GM18499 (cell line): ENCODE results near the gene SPATA13.

Experiments
- ATAC-seq: cut with Tn5 transposase; IDR thresholded peaks from one replicate; pipeline ENCODE4 v1.9.1; 2021; ENCODE audit warnings: moderate number of reproducible peaks; ENCODE audit not compliant: insufficient read depth, unreplicated experiment

SPATA13 gene

DNA sequence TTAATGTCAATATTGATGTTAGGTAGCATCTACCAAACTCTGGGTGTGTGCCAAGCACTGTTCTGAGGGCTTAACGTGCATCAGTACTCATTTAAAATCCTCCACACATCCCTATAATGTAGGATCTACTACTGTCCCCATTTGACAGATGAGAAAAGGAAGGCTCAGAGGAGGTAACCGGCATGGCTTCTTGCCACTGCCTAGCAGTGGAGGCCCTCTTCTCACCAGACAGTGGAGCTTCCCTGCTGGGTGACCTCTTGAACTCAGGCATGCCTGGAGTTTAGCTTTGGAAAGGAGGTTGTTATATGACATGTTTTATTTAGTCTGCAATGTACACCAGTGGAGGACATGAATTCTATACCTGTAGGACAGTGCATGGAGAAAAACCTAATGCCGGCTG is 2.1 kb downstream of the SPATA13 start:
- ATAC-seq, result no peak

DNA sequence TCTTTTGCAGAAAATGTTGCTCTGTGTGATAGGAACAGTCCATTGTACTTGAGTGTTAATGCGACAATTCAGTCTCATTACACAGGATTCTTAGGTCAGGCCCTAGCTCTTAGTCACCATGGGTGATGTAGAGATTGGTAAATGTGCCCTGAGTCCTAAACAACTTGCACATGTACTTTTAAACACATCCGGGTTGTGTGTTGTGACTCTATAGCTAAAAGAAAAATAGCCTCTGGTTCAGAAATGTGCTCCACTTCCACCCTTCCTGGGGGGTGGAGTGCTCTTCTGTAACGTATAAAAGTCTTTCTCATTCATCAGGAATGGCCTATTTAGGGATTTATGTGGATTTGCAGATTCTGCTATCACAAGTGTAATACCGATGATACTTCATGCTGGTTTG is 5.2 kb downstream of the SPATA13 start:
- ATAC-seq, result no peak

DNA sequence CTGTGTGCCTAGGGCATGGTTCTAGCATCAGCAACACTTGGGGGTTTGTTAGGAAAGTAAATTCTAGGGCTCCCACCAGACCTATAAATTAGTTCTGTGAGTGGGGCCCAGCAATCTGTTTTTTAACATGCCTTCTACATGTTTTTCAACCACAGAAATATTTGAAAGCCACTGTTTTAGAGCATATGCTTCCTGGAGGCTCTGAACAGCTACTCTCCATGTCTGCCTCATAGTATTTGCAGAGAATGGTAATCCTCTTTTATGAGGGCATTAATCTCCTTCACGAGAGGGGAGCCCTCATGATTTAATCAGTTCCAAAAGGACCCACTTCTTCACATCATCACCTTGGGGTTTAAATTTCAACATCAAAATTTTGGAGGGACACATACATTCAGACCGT is 6.0 kb downstream of the SPATA13 start:
- ATAC-seq, result no peak

DNA sequence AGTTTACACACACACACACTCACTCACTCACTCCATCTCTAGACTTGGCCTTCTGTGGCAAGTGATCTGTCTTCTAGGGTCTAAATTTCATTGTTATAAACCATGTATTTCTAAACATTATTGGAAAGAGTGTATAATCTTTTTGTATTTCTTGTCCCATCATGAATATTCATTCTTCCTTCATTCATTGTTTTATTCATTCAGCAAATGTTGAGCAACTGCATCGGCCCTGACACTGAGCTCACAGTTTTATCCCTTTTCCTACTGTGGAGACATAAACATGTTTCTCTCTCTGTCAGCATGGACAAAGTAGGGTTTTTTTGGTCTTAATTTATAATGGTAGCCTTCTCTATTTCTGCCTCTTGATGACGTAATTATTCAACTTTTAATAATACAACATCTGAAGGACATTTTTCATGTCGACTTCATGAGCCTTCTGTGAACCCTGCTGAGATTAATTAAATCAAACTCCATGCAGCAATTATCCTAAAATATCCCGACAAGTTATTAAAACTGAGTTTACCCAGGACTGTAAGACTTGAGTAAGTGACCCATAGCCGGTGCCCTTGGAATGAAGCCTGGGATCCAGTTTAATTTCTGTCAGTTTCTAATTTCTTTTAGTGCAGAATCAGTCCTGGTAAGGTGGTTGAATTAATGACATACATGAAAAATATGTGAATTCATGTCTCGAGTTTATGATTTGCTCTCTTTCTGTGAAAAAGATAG is 7.3 kb downstream of the SPATA13 start:
- ATAC-seq, result no peak

DNA sequence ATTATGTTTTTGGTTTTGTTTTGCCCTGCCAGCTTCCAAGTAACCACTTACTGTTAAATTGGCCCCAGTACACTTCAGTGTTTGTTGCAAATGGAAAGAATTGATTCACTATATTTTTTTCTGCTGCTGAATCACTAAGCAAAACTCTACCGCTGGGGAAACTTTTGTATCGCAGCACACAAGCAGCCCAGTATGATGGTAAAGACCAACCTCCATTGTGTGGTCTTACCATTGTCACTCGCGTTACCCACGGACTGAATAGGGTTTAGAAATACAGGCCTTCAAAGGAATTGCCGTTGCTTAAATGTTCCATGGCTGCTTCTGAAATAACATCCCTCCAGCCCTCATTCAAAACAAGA is 7.9 kb downstream of the SPATA13 start:
- ATAC-seq, result no peak

DNA sequence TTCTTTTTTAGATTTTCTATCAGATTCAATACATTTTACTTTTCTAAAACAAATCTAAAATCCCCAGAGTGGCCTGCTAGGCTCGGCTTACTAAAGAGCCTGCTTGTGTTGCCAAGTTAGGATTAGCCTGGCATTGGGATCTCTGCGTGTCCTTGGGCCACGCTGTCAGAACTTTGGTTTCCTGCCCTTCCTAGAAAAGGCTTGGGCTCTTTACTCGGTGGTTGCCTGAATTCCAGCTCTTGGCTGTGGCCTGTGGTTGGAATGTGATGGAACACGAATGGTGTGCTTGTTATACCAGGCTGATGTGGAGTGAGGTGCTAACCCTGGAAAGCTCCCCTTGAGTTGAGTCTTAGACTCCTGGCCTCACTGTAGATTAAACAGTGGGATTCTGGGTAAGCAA is 8.5 kb downstream of the SPATA13 start:
- no peak for ATAC-seq

DNA sequence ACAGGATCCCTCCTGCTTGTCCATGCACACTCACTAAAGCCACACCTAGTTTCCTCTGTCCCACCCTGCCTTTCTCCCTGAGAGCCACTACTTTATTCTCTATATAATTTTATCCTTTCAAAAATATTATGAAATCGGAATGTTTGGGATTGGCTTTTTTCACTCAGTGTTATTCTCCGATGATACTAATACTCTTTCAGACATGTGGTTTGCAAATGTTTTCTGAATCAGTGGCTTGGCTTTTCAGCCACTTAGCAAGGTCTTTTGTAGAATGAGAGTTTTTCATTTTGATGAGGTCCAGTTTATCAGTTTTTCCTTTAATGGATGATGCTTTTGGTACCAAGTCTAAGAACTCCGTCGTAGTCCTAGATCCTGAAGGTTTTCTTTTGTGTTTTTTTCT is 11.6 kb downstream of the SPATA13 start:
- no peak for ATAC-seq

DNA sequence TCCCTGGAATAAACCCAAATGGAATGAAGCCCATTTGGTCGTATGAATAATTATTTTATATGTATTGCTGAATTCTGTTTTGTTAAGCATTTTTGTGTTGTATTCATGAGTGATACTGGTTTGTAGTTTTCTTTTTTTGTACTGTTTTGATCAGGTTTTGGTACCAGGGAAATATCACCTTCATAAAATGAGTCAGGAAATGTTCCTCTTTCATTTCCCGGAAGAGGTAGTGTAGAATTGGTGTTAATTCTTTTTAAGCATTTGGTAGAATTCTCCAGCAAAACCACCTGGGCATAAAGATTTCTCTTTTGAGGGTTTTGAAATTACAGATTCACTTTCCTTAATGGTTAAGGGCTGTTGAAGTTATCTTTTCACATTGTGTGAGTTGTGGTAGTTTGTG is 13.3 kb downstream of the SPATA13 start:
- ATAC-seq, result no peak

DNA sequence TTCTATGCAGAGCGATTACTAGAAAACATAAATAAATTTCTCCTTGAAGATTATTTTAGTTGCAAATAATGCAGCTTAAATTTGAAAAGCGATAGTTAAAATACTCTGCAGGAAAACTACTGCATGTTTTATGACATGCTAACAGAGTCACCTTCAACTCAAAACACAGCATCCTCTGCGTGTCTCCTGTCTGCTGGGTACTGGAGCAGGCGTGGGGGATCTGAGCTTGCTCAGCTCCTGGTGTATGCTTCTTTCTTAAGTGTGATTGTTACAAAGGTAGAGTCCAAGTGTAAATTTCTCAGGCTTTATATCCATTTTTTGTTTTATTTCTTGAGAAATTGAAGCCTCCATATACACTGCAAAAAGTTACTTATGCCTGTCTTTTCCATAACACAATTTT is 15.3 kb downstream of the SPATA13 start:
- no peak for ATAC-seq

DNA sequence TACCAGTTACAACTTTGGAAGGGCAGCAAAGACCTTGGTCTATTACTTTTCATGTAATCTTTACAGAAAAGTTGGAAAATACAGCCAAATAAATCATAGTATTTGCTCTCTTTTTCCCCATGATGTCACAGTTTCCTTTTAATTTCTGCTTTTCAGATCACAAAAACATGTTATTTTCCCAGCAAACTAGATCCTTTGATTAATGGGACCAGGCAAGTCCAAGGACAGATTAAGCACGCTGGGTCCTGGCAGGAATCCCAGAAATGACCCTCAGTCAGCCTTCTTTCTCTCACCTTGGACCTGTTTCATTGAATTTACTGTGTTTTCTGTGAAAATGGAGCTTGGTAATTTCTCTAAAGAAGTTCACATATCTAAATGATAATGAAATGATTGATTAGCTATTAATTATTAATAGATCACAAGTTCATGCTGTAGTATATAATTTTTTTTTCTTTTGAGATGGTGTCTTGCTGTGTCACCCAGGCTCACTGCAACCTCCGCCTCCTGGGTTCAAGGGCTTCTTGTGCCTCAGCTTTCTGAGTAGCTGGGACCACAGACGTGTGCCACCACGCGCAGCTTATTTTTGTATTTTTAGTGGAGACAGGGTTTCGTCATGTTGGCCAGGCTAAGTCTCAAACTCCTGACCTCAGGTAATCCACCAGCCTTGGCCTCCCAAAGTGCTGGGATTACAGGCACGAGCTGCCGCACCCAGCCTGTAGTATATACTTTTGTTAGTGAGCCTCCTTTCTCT is 16.0 kb downstream of the SPATA13 start:
- no peak for ATAC-seq

DNA sequence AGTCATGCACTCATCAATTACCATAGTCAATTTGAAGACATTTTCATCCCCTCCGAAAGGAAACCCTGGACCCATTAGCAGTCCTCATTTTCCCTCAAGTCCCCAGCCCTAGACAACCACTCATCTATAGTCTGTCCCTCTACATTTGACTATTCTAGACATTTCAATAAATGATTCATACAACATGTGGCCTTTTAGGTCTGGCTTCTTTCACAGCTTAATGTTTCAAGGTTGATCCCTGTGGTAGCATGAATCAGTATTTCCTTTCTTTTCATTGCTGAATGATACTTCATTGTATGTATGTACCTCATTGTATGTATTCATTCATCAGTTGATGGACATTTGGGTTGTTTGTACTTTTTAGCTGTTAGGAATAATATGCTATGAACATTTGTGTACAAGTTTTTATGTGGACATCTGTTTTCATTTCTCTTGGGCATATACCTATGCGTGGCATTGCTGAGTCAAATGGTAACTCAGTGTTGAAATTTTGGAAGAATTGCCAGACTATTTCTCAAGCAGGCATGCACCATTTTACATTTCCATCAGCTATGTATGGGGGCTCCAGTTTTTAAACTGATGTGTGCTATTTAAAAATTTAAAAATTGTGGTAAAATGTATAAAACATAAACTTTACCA is 18.4 kb downstream of the SPATA13 start:
- ATAC-seq, result no peak

DNA sequence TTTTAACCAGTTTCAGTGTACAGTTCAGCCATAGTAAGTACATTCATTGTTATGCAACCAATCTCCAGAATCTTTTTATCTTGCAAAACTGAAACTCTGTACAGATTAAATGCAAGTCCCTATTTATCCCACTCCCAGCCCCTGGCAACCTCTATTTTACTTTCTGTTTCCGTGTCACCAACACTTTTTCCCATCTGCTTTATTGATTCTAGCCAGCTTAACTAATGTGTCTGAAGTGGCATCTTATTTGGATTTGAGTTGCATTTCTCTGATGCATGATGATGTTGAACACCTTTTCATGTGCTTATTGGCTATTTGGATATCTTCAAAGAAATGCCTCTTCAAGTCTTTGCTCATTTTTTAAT is 18.9 kb downstream of the SPATA13 start:
- no peak for ATAC-seq

DNA sequence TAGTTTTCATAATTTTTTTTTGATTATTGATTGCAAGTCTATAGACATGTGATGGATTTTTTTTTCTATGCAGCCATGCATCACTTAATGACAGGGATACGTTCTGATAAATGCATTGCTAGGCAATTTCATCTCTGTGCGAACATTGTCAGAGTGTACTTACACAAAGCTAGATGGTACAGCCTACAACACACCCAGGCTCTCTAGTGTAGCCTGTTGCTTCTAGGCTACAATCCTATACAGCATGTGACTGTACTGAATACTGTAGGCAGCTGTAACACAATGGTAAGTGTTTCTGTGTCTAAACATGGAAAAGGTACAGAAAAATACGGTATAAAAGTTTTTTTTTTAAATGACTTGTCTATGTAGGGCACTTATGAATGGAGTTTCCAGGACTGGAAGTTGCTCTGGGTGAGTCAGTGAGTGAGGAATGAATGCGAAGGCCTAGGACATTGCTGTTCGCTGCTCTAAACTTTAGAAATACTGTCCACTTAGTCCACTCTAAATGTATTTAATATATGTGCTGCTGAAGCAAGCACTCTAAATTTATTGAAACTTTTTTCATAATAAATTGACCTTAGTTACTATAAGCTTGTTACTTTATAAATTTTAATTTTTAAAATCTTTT is 20.3 kb downstream of the SPATA13 start:
- no peak for ATAC-seq

DNA sequence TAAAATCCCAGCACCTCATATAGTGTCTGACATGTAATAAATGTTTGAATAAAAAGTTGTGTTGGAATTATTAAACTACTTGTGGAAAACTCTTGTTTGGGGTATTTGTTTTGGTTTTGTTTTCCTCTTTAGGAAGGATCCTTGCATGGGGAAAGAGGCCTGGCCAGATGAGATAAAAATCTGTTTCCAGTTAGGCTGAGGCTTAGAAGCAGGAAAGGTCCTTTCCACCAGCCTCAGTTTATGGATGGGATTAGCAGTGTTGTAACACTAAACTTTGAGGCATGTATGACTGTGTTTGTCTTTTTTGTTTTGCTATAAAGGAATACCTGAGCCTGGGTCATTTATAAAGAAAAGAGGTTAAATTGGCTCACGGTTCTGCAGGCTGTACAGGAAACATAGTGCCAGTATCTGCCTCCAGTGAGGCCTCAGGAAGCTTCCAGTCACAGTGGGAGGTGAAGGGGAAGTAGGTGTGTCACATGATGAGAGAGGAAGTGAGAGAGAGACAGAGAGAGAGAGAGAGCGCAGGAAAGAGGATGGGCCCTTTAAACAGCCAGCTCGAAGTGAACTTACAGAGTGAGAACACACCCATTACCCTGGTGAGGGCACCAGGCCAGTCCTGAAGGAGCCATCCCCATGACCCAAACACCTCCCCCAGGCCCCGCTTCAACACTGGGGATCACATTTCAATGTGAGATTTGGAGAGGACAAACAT is 21.6 kb downstream of the SPATA13 start:
- ATAC-seq, result no peak

DNA sequence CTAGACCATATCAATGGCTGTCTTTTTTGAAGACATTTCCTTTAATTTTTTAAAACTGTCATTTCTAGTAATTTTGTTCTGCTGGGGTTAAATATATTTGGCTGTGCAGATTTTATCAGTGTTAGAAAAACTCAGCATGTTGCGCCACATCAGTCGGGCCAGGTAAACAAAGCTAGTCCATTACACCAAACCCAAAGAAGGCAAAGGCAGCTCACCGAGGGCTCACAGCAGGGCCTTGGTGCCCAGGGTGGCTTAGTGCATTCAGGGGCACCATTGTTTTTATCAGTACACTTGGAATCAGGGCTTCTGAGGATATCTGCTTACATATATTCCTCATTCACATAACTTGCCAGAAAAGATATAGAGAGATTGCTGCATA is 22.2 kb downstream of the SPATA13 start:
- ATAC-seq, result no peak

DNA sequence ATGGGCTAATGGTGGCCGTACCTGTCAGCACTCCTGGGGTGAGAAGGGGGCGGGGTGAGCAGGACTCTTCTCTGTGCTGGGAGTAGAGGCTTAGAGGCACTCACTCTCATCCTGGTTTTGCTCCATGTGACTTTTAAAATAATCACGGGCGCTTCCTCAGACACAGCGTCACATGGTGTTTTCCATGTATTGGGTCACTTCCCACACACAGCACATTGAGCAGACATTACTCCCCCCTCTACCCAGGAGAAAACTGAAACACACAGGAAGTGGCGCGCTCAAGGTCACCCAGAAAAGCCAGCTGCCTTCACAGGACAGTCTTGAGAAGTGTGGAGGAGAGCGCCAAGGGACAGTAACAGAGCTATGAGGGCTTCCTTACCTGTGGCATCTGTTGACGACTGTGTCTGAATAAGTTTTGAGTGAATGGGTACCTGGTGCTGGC is 23.2 kb downstream of the SPATA13 start:
- no peak for ATAC-seq

DNA sequence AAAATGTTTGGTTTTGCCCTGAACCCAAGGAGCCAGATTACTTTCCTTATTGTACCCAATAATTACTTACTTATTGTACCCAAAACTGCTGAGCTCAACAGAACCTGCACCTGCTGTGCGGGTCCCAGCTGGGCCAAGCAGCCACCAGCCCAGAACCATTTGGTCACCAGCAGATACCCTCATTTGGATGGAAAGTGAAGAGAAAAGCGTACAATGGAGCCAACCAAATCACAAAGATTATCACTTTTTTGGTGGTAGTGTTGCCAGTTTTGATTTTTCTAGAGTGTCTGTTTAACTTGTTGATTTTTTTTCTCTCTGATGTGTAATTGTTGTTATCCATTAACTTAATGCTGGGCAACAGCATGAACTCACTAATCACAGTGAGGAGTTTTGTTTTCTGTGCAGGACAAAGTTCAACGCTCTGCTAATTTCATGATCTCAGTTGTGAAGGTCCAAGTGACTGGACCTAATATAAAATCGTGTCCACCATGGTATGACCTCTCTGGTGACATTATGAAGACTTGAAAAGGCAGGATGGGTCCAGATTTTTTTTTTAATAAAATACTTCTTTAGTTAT is 23.8 kb downstream of the SPATA13 start:
- no peak for ATAC-seq

DNA sequence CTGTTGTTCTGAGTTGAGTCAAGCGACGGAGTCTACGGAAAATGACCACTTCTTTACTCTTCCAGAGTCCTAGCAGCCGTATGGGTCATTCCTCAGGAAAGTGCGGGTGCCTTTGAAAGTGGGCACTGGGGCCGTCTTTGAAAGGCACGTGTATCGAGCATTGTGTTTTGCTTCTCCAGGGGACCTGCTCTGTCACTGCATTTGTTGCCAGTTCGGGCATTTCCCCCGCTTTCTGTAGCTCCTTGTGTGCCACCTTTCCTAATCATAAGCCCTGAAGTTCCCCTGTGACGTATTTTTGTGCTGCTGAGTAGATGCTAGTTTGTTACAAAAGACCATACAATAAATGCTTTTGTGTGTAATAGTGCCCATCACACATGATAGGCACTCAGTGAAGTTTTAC is 24.4 kb downstream of the SPATA13 start:
- ATAC-seq, result no peak

DNA sequence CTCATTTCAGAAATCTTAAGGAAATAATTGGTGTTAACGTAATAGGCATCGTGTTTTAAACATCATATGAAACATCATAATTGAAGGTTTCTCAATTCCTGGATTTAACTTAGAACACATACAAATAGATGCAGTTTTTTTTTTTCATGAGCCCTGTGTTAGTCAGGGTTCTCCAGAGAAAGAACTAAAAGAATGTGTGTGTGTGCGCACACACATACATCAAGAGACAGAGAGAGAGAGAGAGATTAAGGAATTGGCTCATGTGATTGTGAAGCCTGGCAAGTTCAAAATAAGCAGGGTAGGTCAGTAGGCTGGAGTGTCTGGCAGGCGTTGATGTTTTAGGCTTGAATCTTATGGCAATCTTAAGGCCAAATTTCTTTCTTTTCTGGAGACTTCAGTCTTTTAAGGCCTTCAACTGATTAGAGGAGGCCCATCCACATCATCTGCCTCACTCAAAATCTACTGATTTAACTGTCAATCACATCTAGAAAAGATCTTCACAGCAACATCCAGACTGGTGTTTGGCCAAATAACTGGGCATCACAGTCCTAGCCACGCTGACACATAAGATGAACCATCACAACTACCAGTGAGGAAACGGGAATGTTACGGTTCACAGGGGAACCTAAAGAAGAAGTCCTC is 25.2 kb downstream of the SPATA13 start:
- no peak for ATAC-seq

DNA sequence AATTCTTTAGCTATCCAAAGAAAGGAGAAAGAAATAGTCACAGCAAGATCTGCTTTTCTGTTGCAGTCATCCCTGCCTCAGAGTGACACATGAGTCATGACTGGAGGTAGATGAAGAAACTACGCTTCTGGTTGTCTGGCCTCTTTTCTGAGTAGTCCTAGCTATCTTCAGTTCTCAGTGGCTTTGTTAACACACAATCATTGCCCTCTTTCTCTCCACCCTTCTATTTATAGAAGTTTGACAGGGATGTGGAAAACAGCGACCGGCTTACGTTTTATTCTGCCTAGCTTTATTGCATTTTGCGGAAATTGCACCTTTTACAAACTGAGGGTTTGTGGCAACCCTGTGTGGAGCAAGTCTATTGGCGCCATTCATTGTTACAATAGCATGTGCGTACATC is 26.7 kb downstream of the SPATA13 start:
- ATAC-seq, result no peak
